Left lung (tissue), 10 donors: ENCODE results near the gene SLC23A2. TPM values are rescaled to one million over a fixed set of nuclear protein-coding genes. Genes with fewer than 3 reads are reported as not detected.

Experiments used
- ATAC-seq: fragments of 200-7000 bp; cut with Tn5 transposase; one replicate; pipeline ENCODE4 v1.9.1; 2020; ENCODE audit warnings: moderate library complexity
- DNase-seq, 4 donors: peaks; one replicate each; pipeline ENCODE4 v3.0.0-alpha.2; 2013 to 2020
- H3K27ac ChIP-seq, 2 donors: fragments of 200-600 bp; sonication (generic) in 1 of 2; one replicate each; pipeline versions ENCODE4 v1.5.0 to v1.8.0; 2020 to 2021
- H3K27me3 ChIP-seq, 2 donors: fragments of 200-600 bp; sonication (generic) in 1 of 2; one replicate each; pipeline versions ENCODE4 v1.5.0 to v1.8.0; 2020 to 2021
- H3K36me3 ChIP-seq, 2 donors: fragments of 200-600 bp; sonication (generic) in 1 of 2; one replicate each; pipeline versions ENCODE4 v1.5.0 to v1.8.0; 2020 to 2021
- H3K4me1 ChIP-seq, 2 donors: fragments of 200-600 bp; one replicate each; pipeline ENCODE4 v1.8.0; 2021
- H3K4me3 ChIP-seq, 2 donors: fragments of 200-600 bp; sonication (generic) in 1 of 2; one replicate each; pipeline versions ENCODE4 v1.5.0 to v1.8.0; 2020 to 2021; ENCODE audit warnings: mild to moderate bottlenecking in 1 of 2
- H3K9me3 ChIP-seq, 2 donors: fragments of 200-600 bp; sonication (generic) in 1 of 2; one replicate each; pipeline versions ENCODE4 v1.5.0 to v1.8.0; 2020 to 2021
- CTCF ChIP-seq, 2 donors: fragments of 200-600 bp; sonication (generic) in 1 of 2; IDR thresholded peaks; one replicate each; pipeline versions ENCODE4 v1.5.0 to v1.8.0; 2021; ENCODE audit warnings: antibody characterized with exemption in 2 of 2
- intact Hi-C, 2 donors: fragments of 100-400 bp; cut with DNase I; formaldehyde crosslinking; loops; one replicate each; pipeline versions ENCODE4 v1.11.2 to v1.14.2; 2022
- polyA plus RNA-seq, 6 donors: library from polyadenylated mRNA; unstranded; fragments of 120-200 nt; gene quantifications; one replicate each; pipeline ENCODE4 v1.2.1, GENCODE V29; 2013; ENCODE audit not compliant: insufficient read length in 6 of 6
- total RNA-seq, 2 donors: library from RNA; stranded (reverse); fragmentation: NEBNext Ultra II Directional; extraction: Animal tissue kit (Norgen Biotek cat#: 25700); gene quantifications; one replicate each; pipeline ENCODE4 v1.2.1, GENCODE V29; 2021
- donor health status: DM: no; HTN: yes; CAD: no.
- donor health status: DM: no; HTN: no; CAD: no.

The SLC23A2 gene
- total and polyA plus RNA-seq, 8 donors, result 15.8 to 27.1 (median 25.9) TPM

DNA sequence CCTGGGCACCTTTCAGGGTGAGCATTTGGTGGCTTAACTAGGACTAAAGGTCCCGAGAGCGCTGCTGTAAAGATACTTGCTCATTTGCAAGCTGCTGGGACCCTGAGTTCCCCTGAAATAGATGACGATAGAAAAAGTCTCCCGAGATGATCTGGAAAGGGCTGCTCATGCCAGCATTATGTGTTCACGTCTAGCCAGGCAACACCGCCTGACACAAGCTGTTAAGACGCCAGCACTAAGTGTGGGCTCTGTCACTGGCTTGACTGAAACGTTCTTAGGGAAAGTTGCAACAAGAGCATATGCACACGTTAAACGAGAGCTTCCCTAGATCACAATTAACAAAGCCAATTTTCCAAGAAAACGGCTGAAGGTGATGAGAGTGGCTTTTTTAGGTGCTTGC, 113.7 kb downstream of the SLC23A2 start:
- H3K36me3 ChIP-seq, result peaks cover 0 to 45% of the 10 kb centered on the region in 2 donors
- TF ChIP-seq CTCF (IDR thresholded peaks at IDR 0.05), result no peak
- no peak overlapping the region for H3K4me3 ChIP-seq
- H3K4me1 ChIP-seq, result peaks cover 0 to 7% of the 10 kb centered on the region in 2 donors
- no peak overlapping the region for H3K27ac ChIP-seq
- DNase-seq (no peak), ATAC-seq (no peak)
- intact Hi-C loops, result no loop called here
- H3K9me3 ChIP-seq, result no peaks in the 10 kb centered on the region
- H3K27me3 ChIP-seq, result no peaks in the 10 kb centered on the region

- peak; percentile 30 for ATAC-seq
- peaks cover 0 to 47% of the 10 kb centered on the region in 2 donors for H3K36me3 ChIP-seq
- no peak for DNase-seq
- peaks cover 0 to 7% of the 10 kb centered on the region in 2 donors for H3K4me1 ChIP-seq
- H3K27ac ChIP-seq, result no peak overlapping the region
- no peaks in the 10 kb centered on the region for H3K9me3 ChIP-seq
- no peak for TF ChIP-seq CTCF (IDR thresholded peaks at IDR 0.05)
- intact Hi-C loops, result no loop called here
- no peak overlapping the region for H3K4me3 ChIP-seq
- no peaks in the 10 kb centered on the region for H3K27me3 ChIP-seq
Measured at GRCh38 chr20:4886771-4887527, 114.4 kb downstream of the SLC23A2 start.

DNA sequence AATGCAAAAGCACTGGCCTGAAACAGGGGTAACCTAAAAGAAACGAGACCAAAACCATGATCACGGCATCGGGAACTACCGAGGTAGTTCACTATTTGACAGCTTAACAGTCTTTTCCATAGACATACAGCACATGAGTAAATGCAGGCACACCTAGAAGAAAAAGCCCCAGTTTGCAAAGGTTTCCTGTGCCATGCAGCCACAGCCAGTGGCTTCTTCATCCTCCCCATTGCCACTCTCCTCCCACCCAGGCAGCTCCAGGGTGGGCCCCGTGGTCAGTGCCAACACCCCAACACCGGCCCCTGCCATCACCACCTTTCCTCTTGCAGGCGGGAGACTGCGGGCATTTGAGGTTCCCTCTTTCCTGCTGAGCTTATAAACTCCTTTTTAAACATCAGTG, 115.4 kb downstream of the SLC23A2 start:
- Histone ChIP-seq H3K27ac (no peak overlapping the region), H3K36me3 (peaks cover 0 to 46% of the 10 kb centered on the region in 2 donors), H3K27me3 (no peaks in the 10 kb centered on the region), H3K9me3 (no peaks in the 10 kb centered on the region), H3K4me1 (peaks cover 0 to 13% of the 10 kb centered on the region in 2 donors), H3K4me3 (no peak overlapping the region)
- no peak for TF ChIP-seq CTCF (IDR thresholded peaks at IDR 0.05)
- ATAC-seq, result no peak
- intact Hi-C loops, result no loop called here
- DNase-seq, result no peak

DNA sequence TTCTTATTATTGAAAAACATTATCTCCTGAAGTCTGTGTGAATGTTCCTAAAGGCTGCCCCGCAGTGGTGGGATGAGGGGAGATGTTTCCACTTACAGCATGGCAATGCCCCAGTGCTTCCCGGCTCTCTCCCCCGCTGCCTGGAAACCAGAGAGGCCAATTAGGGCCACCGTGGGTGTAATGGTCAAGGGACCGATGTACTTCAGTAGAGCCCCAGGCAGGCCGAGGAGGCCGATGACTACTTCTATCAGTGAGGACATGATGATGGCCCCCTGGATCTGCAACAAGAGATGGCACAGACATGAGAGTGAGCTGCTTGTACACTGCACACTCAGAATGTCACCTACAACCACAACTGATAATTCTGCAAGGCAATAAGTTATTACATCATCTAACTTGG, 117.8 kb downstream of the SLC23A2 start:
- ATAC-seq (no peak), DNase-seq (no peak)
- TF ChIP-seq CTCF (IDR thresholded peaks at IDR 0.05), result no peak
- Histone ChIP-seq H3K4me3 (no peak overlapping the region), H3K27ac (no peak overlapping the region), H3K4me1 (peaks cover 0 to 13% of the 10 kb centered on the region in 2 donors), H3K36me3 (peaks cover 0 to 25% of the 10 kb centered on the region in 2 donors), H3K9me3 (no peaks in the 10 kb centered on the region), H3K27me3 (no peaks in the 10 kb centered on the region)
- intact Hi-C loops, result no loop called here

DNA sequence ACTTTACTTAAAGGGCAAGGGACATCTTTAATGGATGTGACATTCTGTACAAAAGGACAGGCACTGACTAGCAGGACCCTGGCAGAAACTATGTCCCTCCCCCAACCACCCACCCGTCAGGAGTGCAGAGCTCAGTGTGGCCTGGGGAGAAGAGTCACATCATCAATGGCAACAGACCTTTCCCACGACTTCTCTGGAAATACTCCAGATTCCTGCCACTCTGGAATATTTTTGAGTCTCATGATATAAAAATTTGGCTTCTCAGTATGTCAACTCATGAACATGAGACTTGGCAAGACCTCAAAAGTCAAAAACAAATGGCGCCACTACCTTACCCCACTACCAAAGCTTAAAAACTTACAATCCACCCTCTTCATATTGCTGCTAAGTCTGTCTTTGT, 118.3 kb downstream of the SLC23A2 start:
- Histone ChIP-seq H3K4me3 (no peak overlapping the region), H3K4me1 (peaks cover 0 to 13% of the 10 kb centered on the region in 2 donors), H3K36me3 (peaks cover 0 to 23% of the 10 kb centered on the region in 2 donors), H3K27me3 (no peaks in the 10 kb centered on the region), H3K27ac (no peak overlapping the region), H3K9me3 (no peaks in the 10 kb centered on the region)
- DNase-seq (no peak), ATAC-seq (no peak)
- TF ChIP-seq CTCF (IDR thresholded peaks at IDR 0.05), result no peak
- intact Hi-C loops, result no loop called here
